GM12878 (cell line): ENCODE results near the gene ADGRG7. TPM values are rescaled to one million over a fixed set of nuclear protein-coding genes. Genes with fewer than 3 reads are reported as not detected.

Experiments
- ATAC-seq: fragments of 200-7000 bp; cut with Tn5 transposase; 3 replicates; pipeline ENCODE4 v1.9.1; 2020; ENCODE audit warnings: mild to moderate bottlenecking, moderate library complexity
- BruUV-seq: library from RNA; stranded (reverse); fragments of 400-500 nt; replicated peaks from 2 replicates; lab custom pipeline; 2021; lab: Mats Ljungman, UMichigan
- CTCF ChIA-PET: fragments of 300-600 bp; sonication (Branson Sonifier 250); formaldehyde crosslinking; extraction: SDS; loops from one replicate; lab custom pipeline; 2021; ENCODE audit warnings: inconsistent platforms; lab: Yijun Ruan, JAX
- POLR2A ChIA-PET: fragments of 350-600 bp; formaldehyde crosslinking; extraction: SDS; loops from one replicate; lab custom pipeline; 2021; ENCODE audit warnings: inconsistent platforms; lab: Charles Lee
- RAD21 ChIA-PET: fragments of 300-600 bp; sonication (Branson Sonifier 250); formaldehyde crosslinking; loops from one replicate; lab custom pipeline; 2023; ENCODE audit warnings: antibody characterized with exemption; ENCODE audit not compliant: unreplicated experiment; lab: Charles Lee
- SMC1A ChIA-PET: fragments of 300-600 bp; sonication (Branson Sonifier 250); formaldehyde crosslinking; loops from one replicate; lab custom pipeline; 2023; ENCODE audit not compliant: unreplicated experiment, uncharacterized antibody; lab: Charles Lee
- DNase-seq: peaks from one replicate; pipeline ENCODE4 v3.0.0-alpha.2; 2011; ENCODE audit warnings: low read depth, low spot score
- FAIRE-seq: peaks from 3 replicates; lab custom pipeline; 2011; peaks lifted over from hg19 to GRCh38; lab: Jason Lieb, UNC
- H2AFZ ChIP-seq: 2 replicates; pipeline ENCODE4 v1.6.0; 2011; ENCODE audit warnings: low read depth, low read length, control low read depth; ENCODE audit not compliant: control insufficient read depth
- H3K27ac ChIP-seq: 2 replicates; pipeline ENCODE4 v1.5.1; 2011; ENCODE audit warnings: control low read depth; ENCODE audit not compliant: control insufficient read depth, insufficient read depth
- H3K27me3 ChIP-seq, 2 experiments: replicated peaks in 1 of 2; 2 replicates each; pipeline versions ENCODE4 v1.6.0 to v1.6.1; 2011; ENCODE audit warnings: low read length in 1 of 2; ENCODE audit not compliant: control insufficient read depth in 2 of 2, insufficient read depth in 2 of 2
- H3K36me3 ChIP-seq, 2 experiments: 2 replicates each; pipeline ENCODE4 v1.5.1; 2011; ENCODE audit warnings: low read length in 1 of 2; ENCODE audit not compliant: control insufficient read depth in 2 of 2, insufficient read depth in 2 of 2
- H3K4me1 ChIP-seq: 2 replicates; pipeline ENCODE4 v1.6.1; 2011; ENCODE audit warnings: mild to moderate bottlenecking, low read length, moderate library complexity, mixed read lengths; ENCODE audit not compliant: control insufficient read depth, insufficient read depth
- H3K4me2 ChIP-seq: 2 replicates; pipeline ENCODE4 v1.6.0; 2011; ENCODE audit warnings: control low read depth; ENCODE audit not compliant: control insufficient read depth, insufficient read depth
- H3K4me3 ChIP-seq: fragments of 200-600 bp; sonication (generic); 2 replicates; pipeline ENCODE4 v1.5.1; 2016
- H3K79me2 ChIP-seq: 2 replicates; pipeline ENCODE4 v1.6.0; 2011; ENCODE audit warnings: low read length; ENCODE audit not compliant: control insufficient read depth, insufficient read depth
- H3K9ac ChIP-seq: 2 replicates; pipeline ENCODE4 v1.8.0; 2011; ENCODE audit warnings: low read length, control low read depth, mixed read lengths; ENCODE audit not compliant: control insufficient read depth, insufficient read depth
- H3K9me3 ChIP-seq: replicated peaks from 3 replicates; pipeline ENCODE4 v1.5.1; 2011; ENCODE audit warnings: mild to moderate bottlenecking, low read length; ENCODE audit not compliant: control insufficient read depth, insufficient read depth
- H4K20me1 ChIP-seq: 2 replicates; pipeline ENCODE4 v1.6.0; 2011; ENCODE audit not compliant: control insufficient read depth, insufficient read depth
- CHD4 ChIP-seq: fragments of 200-600 bp; sonication (generic); IDR thresholded peaks from 2 replicates; pipeline ENCODE4 v1.6.1; 2016; ENCODE audit warnings: mild to moderate bottlenecking
- JUND ChIP-seq: IDR thresholded peaks from 2 replicates; pipeline ENCODE4 v1.6.1; 2012; ENCODE audit warnings: low read depth, mild to moderate bottlenecking, low read length, improper control_type of control experiment, moderate library complexity
- LARP7 ChIP-seq: fragments of 450-650 bp; IDR thresholded peaks from 2 replicates; pipeline ENCODE4 v1.6.1; 2017; ENCODE audit warnings: mild to moderate bottlenecking
- NR2C1 ChIP-seq: fragments of 450-650 bp; IDR thresholded peaks from 2 replicates; pipeline ENCODE4 v1.6.1; 2017; ENCODE audit warnings: antibody characterized with exemption, mild to moderate bottlenecking, moderate library complexity
- RAD21 ChIP-seq: IDR thresholded peaks from 2 replicates; pipeline ENCODE4 v1.6.1; 2011; ENCODE audit warnings: mild to moderate bottlenecking, low read depth, low read length, moderate library complexity; ENCODE audit not compliant: insufficient read depth
- SMAD1 ChIP-seq: fragments of 450-650 bp; IDR thresholded peaks from 2 replicates; pipeline ENCODE4 v1.6.1; 2018; ENCODE audit warnings: mild to moderate bottlenecking, low read depth; ENCODE audit not compliant: partially characterized antibody
- SREBF1 ChIP-seq: IDR thresholded peaks from 2 replicates; pipeline ENCODE4 v1.6.1; 2012; ENCODE audit warnings: mild to moderate bottlenecking, low read length
- TCF7 ChIP-seq: IDR thresholded peaks from 2 replicates; pipeline ENCODE4 v1.6.1; 2014; ENCODE audit warnings: antibody characterized with exemption, borderline replicate concordance
- WGBS: methylation state at CpG from one replicate; pipeline ENCODE4 v1.1.6; 2016; ENCODE audit warnings: low lambda C conversion rate; ENCODE audit not compliant: insufficient replicate concordance, insufficient coverage; ENCODE audit errors: missing lambda C conversion rate; 5-methylcytosine and 5-hydroxymethylcytosine counted together
- in situ Hi-C: fragments of 300-500 bp; cut with MboI; formaldehyde crosslinking; loops from 9 replicates; pipeline ENCODE4 v1.14.3; 2018; ENCODE audit warnings: mixed read lengths
- intact Hi-C: fragments of 100-400 bp; cut with micrococcal nuclease; formaldehyde crosslinking; loops from one replicate; pipeline ENCODE4 v1.14.2; 2022; ENCODE audit not compliant: unreplicated experiment
- polyA plus RNA-seq, 11 experiments: library from polyadenylated mRNA; depleted of rRNA in 4 of 11; unstranded in 6 of 11; stranded (reverse) in 5 of 11; fragments of >200 nt; fragmentation: Nextera tagmentation in 4 of 11; fragmentation: Illumina TruSeq in 1 of 11; extraction: Ambion mirVana in 4 of 11; extraction: Trizol in 1 of 11; gene quantifications; 1 replicate in 1 of 11; 2 replicates in 10 of 11; pipeline versions ENCODE4 v1.2.1 to v1.2.3, GENCODE V29; 2011 to 2016; ENCODE audit warnings: inconsistent platforms in 2 of 11, missing spikeins in 2 of 11, low read depth in 1 of 11
- total RNA-seq, 4 experiments: library from RNA; depleted of rRNA in 3 of 4; stranded (reverse); fragments of >200 nt in 3 of 4; fragmentation: Illumina TruSeq in 1 of 4; extraction: Trizol in 1 of 4; gene quantifications; 2 replicates each; pipeline versions ENCODE4 v1.2.1 to v1.2.3, GENCODE V29; 2013 to 2021

Gene ADGRG7
- total and polyA plus RNA-seq, 10 of the 15 experiments (the other 5 are each of a cell fraction or from before 2014, with no cell fraction given): 0.02 to 0.21 (median 0.14) TPM; not detected in 7

DNA sequence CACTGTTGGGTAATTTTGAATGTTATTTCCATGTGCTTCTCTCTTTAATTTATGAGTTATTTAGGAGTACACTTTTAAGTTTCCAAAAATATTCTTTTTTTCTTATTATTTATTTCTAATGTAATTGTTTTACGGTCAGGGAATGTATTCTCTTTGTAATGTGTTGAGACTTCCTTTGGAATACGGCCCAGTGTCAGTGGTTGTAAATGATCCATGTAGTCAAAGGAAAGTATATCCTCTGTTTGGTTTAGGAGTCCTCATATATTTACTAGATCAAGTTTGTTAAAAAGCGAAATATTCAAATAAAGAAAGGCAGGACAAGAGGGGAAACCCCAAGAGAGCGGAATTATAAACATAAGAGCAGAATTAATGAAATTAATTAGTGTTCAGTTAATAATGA lies 49.0 kb upstream of the ADGRG7 start:
- SMC1A ChIA-PET: interaction anchor here (1.4 to 1.5 kb wide), 2 partner anchors 43 to 81 kb away, joined by 3 read pairs; no protein-coding TSS in a partner anchor
- no peak overlapping the region for H3K4me3 ChIP-seq
- no peak overlapping the region for H3K4me2 ChIP-seq
- no TSS peak for BruUV-seq
- no peak overlapping the region for H3K27ac ChIP-seq
- no peaks in the 10 kb centered on the region for H3K27me3 ChIP-seq
- intact Hi-C loops: no loop called here
- RAD21 ChIA-PET: no interaction called here
- FAIRE-seq: no peak
- H3K36me3 ChIP-seq: no peaks in the 10 kb centered on the region
- WGBS: 54% methylated on average over 4 of the region's 4 CpGs
- H3K9ac ChIP-seq: no peak overlapping the region
- CTCF ChIA-PET: interaction anchor here (2.0 to 2.2 kb wide), 2 partner anchors 9 to 98 kb away, joined by 6 to 8 read pairs; no protein-coding TSS in a partner anchor
- H2AFZ ChIP-seq: no peak overlapping the region
- H3K4me1 ChIP-seq: no peaks in the 10 kb centered on the region
- DNase-seq: no peak
- no peaks in the 10 kb centered on the region for H3K79me2 ChIP-seq
- POLR2A ChIA-PET: no interaction called here
- TF ChIP-seq SMAD1 (no peak), CHD4 (no peak), JUND (no peak), SREBF1 (no peak), RAD21 (no peak), LARP7 (no peak), TCF7 (no peak), NR2C1 (no peak)
- TF ChIP-seq, all 136 proteins: peak for 0
- in situ Hi-C loops: no loop called here
- H4K20me1 ChIP-seq: no peaks in the 10 kb centered on the region
- ATAC-seq: no peak
- H3K9me3 ChIP-seq: no peaks in the 10 kb centered on the region
